ENCODE measurements around the gene ZNF674. TPM values are rescaled to one million over a fixed set of nuclear protein-coding genes. Genes with fewer than 3 reads are reported as not detected.

Gene ZNF674
- total RNA-seq, 1 donor from 2014 or later = 2.3 TPM

- H3K36me3 ChIP-seq = no peaks in the 10 kb centered on the region
- no peaks in the 10 kb centered on the region for H3K4me1 ChIP-seq
- no peaks in the 10 kb centered on the region for H3K9me3 ChIP-seq
- H3K27me3 ChIP-seq = no peaks in the 10 kb centered on the region
- TF ChIP-seq, protein P1, sequence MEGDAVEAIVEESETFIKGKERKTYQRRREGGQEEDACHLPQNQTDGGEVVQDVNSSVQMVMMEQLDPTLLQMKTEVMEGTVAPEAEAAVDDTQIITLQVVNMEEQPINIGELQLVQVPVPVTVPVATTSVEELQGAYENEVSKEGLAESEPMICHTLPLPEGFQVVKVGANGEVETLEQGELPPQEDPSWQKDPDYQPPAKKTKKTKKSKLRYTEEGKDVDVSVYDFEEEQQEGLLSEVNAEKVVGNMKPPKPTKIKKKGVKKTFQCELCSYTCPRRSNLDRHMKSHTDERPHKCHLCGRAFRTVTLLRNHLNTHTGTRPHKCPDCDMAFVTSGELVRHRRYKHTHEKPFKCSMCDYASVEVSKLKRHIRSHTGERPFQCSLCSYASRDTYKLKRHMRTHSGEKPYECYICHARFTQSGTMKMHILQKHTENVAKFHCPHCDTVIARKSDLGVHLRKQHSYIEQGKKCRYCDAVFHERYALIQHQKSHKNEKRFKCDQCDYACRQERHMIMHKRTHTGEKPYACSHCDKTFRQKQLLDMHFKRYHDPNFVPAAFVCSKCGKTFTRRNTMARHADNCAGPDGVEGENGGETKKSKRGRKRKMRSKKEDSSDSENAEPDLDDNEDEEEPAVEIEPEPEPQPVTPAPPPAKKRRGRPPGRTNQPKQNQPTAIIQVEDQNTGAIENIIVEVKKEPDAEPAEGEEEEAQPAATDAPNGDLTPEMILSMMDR (IDR thresholded peaks at IDR 0.05) = no peak
- intact Hi-C loops (cut with DNase I) = loop anchor here (10.0 kb wide), 1 partner anchor 177 kb away; the partner anchor contains the start of gene SLC9A7
- H3K27ac ChIP-seq = peak overlapping the region in 1 of 2 donors; percentile 28
- no peak for DNase-seq (ENCODE audit: low spot score in 2 of 2)
- no peak overlapping the region for H3K4me3 ChIP-seq
Observed at GRCh38 chrX:46577221-46578005, 32.2 kb upstream of the ZNF674 start.

DNA sequence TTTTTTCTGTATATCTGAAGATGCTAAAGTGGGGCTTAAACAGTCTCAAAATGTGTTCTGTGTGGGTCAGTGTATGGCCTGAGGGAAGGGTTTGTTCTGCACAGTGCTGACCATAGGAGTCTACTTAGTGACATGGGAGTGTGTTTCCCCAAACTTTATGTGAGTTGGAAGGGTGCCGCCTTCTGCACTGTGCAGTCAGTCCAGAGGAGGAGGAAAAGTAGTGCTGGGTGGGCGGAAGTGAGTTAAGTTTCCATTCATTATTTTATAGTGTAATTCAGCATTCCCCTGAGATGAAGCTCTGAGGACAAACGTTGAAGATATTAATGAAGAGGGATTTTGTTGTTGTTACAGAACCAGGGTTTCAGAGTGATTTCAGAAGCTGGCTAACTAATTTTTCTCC, 31.2 kb upstream of the ZNF674 start:
- Histone ChIP-seq H3K9me3 (no peaks in the 10 kb centered on the region), H3K27me3 (no peaks in the 10 kb centered on the region), H3K4me3 (peak overlapping the region; percentile 67 to 81), H3K27ac (no peak overlapping the region), H3K4me1 (no peaks in the 10 kb centered on the region), H3K36me3 (no peaks in the 10 kb centered on the region)
- intact Hi-C loops (cut with DNase I) = loop anchor here (10.0 kb wide), 1 partner anchor 178 kb away; the partner anchor contains the start of gene SLC9A7
- no peak for DNase-seq (ENCODE audit: low spot score in 2 of 2)
- TF ChIP-seq, protein P1 (IDR thresholded peaks at IDR 0.05) = no peak

DNA sequence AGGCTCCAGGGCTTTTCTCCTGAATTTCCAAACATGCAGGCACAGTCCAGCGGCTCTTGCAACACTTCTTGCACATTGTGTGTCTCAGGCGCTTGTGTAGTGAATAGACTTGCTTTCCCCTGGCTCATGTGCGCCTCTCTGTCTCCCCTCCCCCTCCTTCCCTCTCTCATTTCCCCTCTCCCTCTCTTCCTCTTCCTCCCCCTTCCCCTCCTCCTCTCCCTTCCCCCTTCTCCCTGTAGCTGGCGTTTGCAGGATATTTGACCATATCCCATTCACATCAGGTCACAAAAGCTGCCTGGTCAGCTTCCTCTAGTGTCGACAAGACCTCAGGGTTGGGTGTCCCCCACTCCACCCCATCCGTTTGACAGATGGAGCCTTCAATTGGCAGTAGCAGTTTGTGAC, 30.8 kb upstream of the ZNF674 start:
- no peak for DNase-seq (ENCODE audit: low spot score in 2 of 2)
- Histone ChIP-seq H3K27ac (peak overlapping the region in 1 of 2 donors; percentile 25), H3K4me3 (peak overlapping the region; percentile 67 to 81), H3K36me3 (no peaks in the 10 kb centered on the region), H3K9me3 (no peaks in the 10 kb centered on the region), H3K4me1 (no peaks in the 10 kb centered on the region), H3K27me3 (no peaks in the 10 kb centered on the region)
- TF ChIP-seq, protein P1 (IDR thresholded peaks at IDR 0.05) = no peak
- intact Hi-C loops (cut with DNase I) = loop anchor here (2.0 to 10.0 kb wide), 2 partner anchors 13 to 179 kb away; partner anchors contain the start of gene SLC9A7

DNA sequence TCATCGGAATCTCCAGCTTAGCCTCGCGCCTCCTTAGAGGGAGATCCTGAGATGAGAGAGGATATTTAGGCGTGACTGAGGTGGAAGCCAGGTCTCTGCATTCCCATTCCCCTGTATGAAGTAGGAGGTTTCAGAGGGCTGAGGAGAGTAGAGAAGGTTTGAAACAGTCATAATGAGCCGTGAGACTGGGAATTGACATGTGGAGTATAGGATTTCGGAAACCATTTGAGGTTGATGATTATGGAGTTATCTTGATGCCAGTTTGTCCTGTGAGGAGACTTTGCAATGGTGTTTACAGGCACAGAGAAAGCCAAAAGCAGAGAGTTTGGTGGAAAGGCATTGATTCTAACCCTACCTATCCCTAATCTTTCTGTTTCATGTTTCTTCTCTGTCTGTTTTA, 30.4 kb upstream of the ZNF674 start:
- Histone ChIP-seq H3K4me1 (no peaks in the 10 kb centered on the region), H3K27me3 (no peaks in the 10 kb centered on the region), H3K36me3 (no peaks in the 10 kb centered on the region), H3K27ac (peak overlapping the region; percentile 8 to 25), H3K9me3 (no peaks in the 10 kb centered on the region), H3K4me3 (peak overlapping the region; percentile 67 to 81)
- intact Hi-C loops (cut with DNase I) = loop anchor here (2.0 to 10.0 kb wide), 2 partner anchors 13 to 179 kb away; partner anchors contain the start of gene SLC9A7
- TF ChIP-seq, protein P1 (IDR thresholded peaks at IDR 0.05) = no peak
- no peak for DNase-seq (ENCODE audit: low spot score in 2 of 2)

GRCh38 chrX:46574774-46575381, 29.7 kb upstream of the ZNF674 start:
- intact Hi-C loops (cut with DNase I) = loop anchor here (2.0 to 10.0 kb wide), 3 partner anchors 14 to 180 kb away; partner anchors contain the start of gene SLC9A7

More at GRCh38 chrX:46574774-46575381, 29.7 kb upstream of the ZNF674 start:
- no peaks in the 10 kb centered on the region for H3K9me3 ChIP-seq
- peak overlapping the region; percentile 8 to 25 for H3K27ac ChIP-seq
- H3K4me3 ChIP-seq = peak overlapping the region; percentile 67 to 81
- no peak for DNase-seq (ENCODE audit: low spot score in 2 of 2)
- TF ChIP-seq, protein P1 (IDR thresholded peaks at IDR 0.05) = no peak
- H3K4me1 ChIP-seq = no peaks in the 10 kb centered on the region
- no peaks in the 10 kb centered on the region for H3K27me3 ChIP-seq
- no peaks in the 10 kb centered on the region for H3K36me3 ChIP-seq

All from ascending aorta (tissue), 2 donors.